ENCODE measurements around the gene FBXO40.
A peak's percentile ranks its signal among the peaks of the same experiment; 100 is the strongest.

FBXO40 gene

DNA sequence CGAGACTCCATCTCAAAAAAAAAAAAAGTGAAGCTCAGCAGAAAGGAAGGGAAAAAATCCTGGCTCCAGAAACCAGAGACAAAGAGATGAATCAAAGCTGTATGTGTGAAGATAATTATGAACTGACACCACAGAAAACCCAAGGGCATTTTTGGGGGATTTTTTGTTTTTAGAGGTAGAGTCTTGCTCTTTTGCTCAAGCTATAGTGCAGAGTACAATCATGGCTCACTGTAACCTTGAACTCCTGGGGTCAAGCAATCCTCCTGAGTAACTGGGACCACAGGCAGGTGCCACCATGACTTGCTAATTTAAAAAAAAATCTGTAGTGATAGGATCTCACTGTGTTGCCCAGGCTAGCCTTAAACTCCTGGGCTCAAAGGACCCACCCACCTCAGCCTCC is 44.7 kb downstream of the FBXO40 start:
- Mint-ChIP-seq H3K4me1 (no peaks in the 10 kb centered on the region), H3K36me3 (peaks cover 57% of the 10 kb centered on the region), H3K27ac (peak overlapping the region; percentile 28), H3K4me3 (no peak overlapping the region), H3K9me3 (no peaks in the 10 kb centered on the region), H3K27me3 (no peaks in the 10 kb centered on the region)
- DNase-seq (ENCODE audit: low spot score in 2 of 2) (no peak), ATAC-seq (ENCODE audit: low read depth) (no peak)

DNA sequence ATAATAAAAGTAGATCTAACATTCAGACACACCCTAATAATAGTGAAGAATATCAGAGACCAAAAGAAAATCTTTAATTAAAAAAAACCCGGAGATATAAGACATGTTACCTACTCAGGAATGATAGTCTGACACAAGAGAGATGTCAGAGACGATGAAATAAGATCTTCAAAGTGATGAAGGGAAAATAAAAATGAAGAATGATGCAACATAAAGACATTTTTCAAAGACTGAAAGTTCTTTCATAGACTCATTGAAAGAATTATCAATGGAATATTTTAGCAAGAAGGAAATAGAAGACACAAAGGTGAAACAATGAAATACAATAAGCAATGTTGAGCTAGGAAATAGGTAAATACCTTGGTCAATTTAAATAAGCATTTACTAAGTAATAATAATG is 47.9 kb downstream of the FBXO40 start:
- no peaks in the 10 kb centered on the region for H3K9me3 Mint-ChIP-seq
- H3K4me3 Mint-ChIP-seq = no peak overlapping the region
- no peak for ATAC-seq (ENCODE audit: low read depth)
- DNase-seq (ENCODE audit: low spot score in 2 of 2) = no peak
- H3K36me3 Mint-ChIP-seq = peaks cover 51% of the 10 kb centered on the region
- no peaks in the 10 kb centered on the region for H3K27me3 Mint-ChIP-seq
- H3K4me1 Mint-ChIP-seq = no peaks in the 10 kb centered on the region
- H3K27ac Mint-ChIP-seq = no peak overlapping the region

DNA sequence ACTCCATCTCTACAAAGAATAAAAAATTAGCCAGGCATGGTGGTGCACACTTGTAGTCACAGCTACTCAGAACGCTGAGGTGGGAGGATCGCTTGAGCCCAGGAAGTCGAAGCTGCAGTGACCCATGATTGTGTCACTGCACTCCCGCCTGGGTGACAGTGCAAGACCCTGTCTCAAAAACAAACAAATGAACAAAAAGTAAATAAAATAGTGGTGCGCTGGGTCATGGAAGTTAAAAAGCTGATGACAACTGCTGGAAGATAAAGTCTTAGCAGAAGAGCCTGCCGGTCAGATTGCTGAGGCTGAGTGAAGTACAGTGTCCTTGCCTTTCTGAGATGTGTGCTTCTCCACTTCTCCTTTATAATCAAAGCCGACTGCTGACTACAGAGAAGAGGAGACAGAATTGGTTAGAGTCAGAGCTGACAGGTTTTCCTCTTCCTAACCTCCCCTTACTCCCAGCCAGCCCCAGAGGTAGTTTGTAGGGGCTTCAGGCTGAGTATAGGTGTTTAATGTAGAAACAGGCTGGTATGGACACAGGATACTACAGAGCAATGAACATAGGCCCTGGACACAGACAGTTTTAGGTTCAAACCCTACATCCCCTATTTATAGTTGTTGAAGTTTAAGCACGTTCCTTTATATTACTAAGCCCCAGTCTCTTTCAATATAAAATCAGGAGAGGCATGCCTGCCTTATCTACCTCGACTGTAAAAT is 49.6 kb downstream of the FBXO40 start:
- no peaks in the 10 kb centered on the region for H3K4me1 Mint-ChIP-seq
- DNase-seq (ENCODE audit: low spot score in 2 of 2) (no peak), ATAC-seq (ENCODE audit: low read depth) (no peak)
- no peaks in the 10 kb centered on the region for H3K9me3 Mint-ChIP-seq
- peak overlapping the region; percentile 20 for H3K27ac Mint-ChIP-seq
- H3K27me3 Mint-ChIP-seq = no peaks in the 10 kb centered on the region
- H3K36me3 Mint-ChIP-seq = peaks cover 41% of the 10 kb centered on the region
- no peak overlapping the region for H3K4me3 Mint-ChIP-seq

DNA sequence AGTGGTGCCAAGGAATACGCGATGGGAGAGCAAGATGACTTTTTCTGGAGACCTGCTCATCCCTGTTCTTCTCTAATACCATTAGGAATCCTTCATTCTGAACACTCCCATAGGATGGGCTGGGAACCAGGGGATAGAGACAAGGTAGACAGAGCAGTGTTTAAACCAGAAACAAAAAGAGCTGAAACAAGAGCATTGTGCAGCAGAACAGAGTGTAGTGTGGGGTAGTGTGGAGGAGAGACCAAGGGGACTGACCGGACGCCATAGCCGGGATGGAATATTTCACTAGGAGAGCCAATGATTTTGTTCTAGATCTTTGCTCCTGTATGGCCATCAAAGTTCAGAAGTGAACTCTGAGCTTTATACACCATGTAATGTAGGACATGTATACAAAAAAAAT is 51.9 kb downstream of the FBXO40 start:
- DNase-seq (ENCODE audit: low spot score in 2 of 2) (no peak), ATAC-seq (ENCODE audit: low read depth) (no peak)
- Mint-ChIP-seq H3K27ac (no peak overlapping the region), H3K27me3 (no peaks in the 10 kb centered on the region), H3K36me3 (peaks cover 32% of the 10 kb centered on the region), H3K4me3 (no peak overlapping the region), H3K4me1 (peaks cover 3% of the 10 kb centered on the region), H3K9me3 (no peaks in the 10 kb centered on the region)

DNA sequence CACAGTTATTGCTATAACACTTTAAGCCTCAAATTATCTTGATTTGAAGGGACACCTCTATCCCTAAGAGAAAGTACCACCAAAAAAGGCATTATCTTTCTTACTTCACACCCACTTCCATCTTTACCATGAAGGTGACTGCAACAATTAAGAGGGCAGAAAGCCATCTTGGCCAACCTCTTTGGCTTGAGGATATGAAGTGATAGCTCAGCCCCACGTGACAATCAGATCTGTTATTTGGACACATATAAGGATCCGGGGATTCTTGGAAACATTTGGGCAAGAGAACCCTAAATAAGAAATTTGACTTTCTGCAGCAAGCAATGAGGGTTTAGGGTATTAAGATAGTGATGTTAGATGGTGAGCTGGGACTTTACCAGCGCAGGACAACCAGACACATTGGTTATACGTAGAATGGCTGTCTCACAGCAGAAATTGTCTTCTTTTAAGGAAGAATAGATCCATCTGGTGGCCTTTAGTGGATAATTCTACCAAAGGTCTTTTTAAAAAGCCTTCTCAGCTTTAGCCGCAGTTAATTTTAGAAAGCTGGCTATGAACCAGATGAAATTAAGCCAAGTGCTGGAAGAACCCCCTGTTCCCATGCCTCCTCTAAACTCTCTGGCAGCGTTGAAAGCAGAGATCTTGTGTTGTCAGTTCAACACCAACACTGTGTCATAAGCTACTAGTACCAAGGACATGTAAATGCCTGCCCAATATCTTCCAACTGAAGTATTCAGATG is 55.2 kb downstream of the FBXO40 start:
- H3K4me1 Mint-ChIP-seq = peaks cover 7% of the 10 kb centered on the region
- H3K9me3 Mint-ChIP-seq = no peaks in the 10 kb centered on the region
- no peaks in the 10 kb centered on the region for H3K27me3 Mint-ChIP-seq
- ATAC-seq (ENCODE audit: low read depth) = no peak
- peaks cover 26% of the 10 kb centered on the region for H3K36me3 Mint-ChIP-seq
- H3K27ac Mint-ChIP-seq = peak overlapping the region; percentile 31
- no peak for DNase-seq (ENCODE audit: low spot score in 2 of 2)
- H3K4me3 Mint-ChIP-seq = no peak overlapping the region

DNA sequence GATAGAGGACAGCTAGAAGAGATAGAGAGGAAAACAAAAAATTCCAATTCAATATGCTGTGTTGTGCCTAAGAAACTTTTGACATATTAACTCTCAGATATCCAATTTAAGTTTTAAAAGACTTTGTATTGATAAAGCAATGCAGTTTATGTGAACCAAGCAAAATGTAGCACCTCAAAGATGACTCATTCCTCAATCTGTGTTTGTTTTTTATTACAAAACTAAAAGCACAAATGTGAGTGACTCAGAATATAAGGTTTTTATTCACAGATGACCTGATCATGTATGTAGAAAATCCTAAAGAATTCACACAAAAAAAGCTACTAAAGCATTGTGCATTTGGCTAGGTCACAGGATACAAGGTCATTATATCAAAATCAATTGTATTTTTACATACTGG is 56.5 kb downstream of the FBXO40 start:
- no peaks in the 10 kb centered on the region for H3K9me3 Mint-ChIP-seq
- ATAC-seq (ENCODE audit: low read depth) (no peak), DNase-seq (ENCODE audit: low spot score in 2 of 2) (no peak)
- peaks cover 11% of the 10 kb centered on the region for H3K4me1 Mint-ChIP-seq
- no peak overlapping the region for H3K4me3 Mint-ChIP-seq
- no peak overlapping the region for H3K27ac Mint-ChIP-seq
- no peaks in the 10 kb centered on the region for H3K27me3 Mint-ChIP-seq
- H3K36me3 Mint-ChIP-seq = peaks cover 18% of the 10 kb centered on the region

DNA sequence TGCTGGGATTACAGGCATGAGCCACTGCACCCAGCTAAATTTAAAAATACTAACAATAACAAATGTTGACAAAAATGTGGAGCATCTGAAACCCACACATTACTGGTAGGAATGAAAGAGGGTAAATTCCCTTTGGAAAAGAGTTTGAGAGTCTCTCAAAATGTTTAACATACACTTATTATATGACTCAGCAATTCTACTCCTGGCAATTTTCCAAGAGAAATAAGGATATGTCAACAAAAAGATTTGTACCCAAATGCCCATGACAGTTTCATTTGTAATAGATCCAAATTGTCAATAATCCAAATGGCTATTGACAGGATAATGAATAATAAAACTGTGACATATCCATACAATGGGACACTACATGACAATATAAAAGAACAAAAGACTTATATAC is 58.5 kb downstream of the FBXO40 start:
- DNase-seq (ENCODE audit: low spot score in 2 of 2) (no peak), ATAC-seq (ENCODE audit: low read depth) (no peak)
- Mint-ChIP-seq H3K27ac (no peak overlapping the region), H3K4me3 (no peak overlapping the region), H3K27me3 (no peaks in the 10 kb centered on the region), H3K36me3 (peaks cover 20% of the 10 kb centered on the region), H3K4me1 (peaks cover 21% of the 10 kb centered on the region), H3K9me3 (no peaks in the 10 kb centered on the region)

DNA sequence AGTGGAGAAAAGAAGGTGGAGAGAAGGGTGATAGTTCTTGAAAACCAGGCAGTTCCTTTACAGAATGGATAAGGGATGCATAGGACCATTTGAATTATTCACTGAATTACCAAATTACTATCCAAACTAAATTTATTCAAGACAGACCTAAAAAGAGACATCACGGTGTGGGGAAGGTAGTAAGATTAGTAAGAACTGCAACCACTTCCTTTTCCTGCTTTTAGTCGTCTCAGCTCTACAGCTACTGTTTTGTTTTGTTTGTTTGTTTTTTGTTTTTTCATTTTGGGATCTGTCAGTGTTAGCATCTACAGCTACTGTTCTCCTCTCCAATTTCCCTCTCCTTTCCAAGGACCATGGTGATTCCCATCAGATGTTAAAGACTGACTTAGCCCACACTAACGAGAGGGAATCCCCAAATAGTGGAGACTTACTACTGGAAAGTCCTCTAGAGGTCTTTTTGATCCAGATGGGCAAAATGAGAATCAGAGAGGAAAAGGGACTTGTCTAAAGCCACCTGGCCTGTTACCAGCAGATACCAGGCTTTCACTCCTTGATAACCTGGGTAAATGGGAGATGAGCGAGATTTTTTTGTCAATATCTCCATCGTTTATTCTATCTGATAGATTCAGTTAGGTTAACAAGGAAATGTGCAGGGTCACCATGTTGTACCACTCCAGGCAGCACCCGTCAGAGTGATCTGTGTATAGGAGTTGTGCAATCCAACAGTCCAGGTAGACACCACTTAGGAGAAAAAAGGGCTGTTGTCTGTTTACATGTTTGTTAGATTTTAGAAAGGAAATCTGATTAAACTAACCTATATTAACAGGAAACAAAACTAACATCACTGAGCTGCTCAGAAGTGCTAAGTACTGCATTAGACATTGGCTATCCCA is 61.6 kb downstream of the FBXO40 start:
- Mint-ChIP-seq H3K4me1 (peaks cover 45% of the 10 kb centered on the region), H3K4me3 (peak overlapping the region; percentile 6), H3K27me3 (no peaks in the 10 kb centered on the region), H3K27ac (peak overlapping the region; percentile 80), H3K36me3 (peaks cover 35% of the 10 kb centered on the region), H3K9me3 (no peaks in the 10 kb centered on the region)
- ATAC-seq (ENCODE audit: low read depth) = peak; percentile 37
- no peak for DNase-seq (ENCODE audit: low spot score in 2 of 2)

DNA sequence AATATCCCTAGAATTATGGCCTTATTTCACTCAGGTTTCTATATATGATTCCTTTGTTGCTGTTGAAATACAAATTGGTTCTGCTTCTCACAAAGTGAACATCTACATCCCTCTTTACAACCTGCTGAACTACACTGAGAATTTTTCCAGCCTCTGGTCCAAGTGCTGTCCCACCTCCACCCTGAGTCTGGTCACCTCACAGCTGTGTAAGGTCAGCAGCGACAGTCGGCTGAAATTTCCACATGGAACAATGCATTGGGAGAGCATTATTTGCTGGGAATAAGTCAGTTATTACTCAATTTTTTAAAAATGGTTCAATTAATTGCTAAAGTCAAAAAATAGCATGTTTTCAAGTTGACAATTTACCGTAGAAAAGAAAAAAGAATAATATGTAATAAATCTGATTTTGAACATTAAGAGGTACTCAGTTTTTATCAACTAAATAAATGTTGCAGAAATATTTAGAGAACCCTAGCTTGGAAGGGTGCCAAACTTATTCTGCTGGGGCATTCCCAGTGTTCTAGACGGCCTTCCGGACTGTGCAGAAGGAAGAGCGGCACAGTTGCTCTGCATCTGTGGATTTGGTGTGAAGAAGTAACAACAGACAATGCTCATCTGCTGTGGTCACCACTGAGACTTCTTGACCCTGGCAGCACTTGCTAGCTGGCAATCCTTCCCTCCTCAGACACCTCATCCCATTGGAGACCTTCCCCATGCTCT is 65.7 kb downstream of the FBXO40 start:
- peaks cover 36% of the 10 kb centered on the region for H3K36me3 Mint-ChIP-seq
- H3K4me3 Mint-ChIP-seq = peak overlapping the region; percentile 99
- ATAC-seq (ENCODE audit: low read depth) (no peak), DNase-seq (ENCODE audit: low spot score in 2 of 2) (no peak)
- H3K9me3 Mint-ChIP-seq = no peaks in the 10 kb centered on the region
- no peaks in the 10 kb centered on the region for H3K27me3 Mint-ChIP-seq
- H3K27ac Mint-ChIP-seq = peak overlapping the region; percentile 99
- H3K4me1 Mint-ChIP-seq = peaks cover 48% of the 10 kb centered on the region

DNA sequence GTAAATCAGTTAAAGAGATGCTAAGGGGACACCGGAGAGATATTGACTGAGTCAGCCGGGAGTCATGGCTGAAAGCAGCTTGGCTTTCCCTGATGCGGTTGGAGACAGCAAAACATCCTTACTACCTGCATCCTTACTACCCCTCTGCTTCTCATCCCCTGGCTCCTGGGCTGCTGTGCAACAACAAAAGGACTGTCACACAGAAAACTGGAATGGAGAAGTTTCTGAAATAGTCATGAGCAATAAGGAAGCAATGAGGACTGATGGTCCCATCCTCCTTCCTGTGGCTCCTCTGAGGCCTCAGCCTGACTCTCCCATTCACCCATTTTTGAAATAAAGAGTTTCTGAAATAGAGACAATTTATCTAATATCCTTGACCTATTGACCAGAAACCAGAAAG is 66.4 kb downstream of the FBXO40 start:
- H3K4me3 Mint-ChIP-seq = peak overlapping the region; percentile 99
- peak overlapping the region; percentile 99 for H3K27ac Mint-ChIP-seq
- no peak for ATAC-seq (ENCODE audit: low read depth)
- no peaks in the 10 kb centered on the region for H3K9me3 Mint-ChIP-seq
- H3K27me3 Mint-ChIP-seq = no peaks in the 10 kb centered on the region
- no peak for DNase-seq (ENCODE audit: low spot score in 2 of 2)
- peaks cover 37% of the 10 kb centered on the region for H3K36me3 Mint-ChIP-seq
- peaks cover 44% of the 10 kb centered on the region for H3K4me1 Mint-ChIP-seq

DNA sequence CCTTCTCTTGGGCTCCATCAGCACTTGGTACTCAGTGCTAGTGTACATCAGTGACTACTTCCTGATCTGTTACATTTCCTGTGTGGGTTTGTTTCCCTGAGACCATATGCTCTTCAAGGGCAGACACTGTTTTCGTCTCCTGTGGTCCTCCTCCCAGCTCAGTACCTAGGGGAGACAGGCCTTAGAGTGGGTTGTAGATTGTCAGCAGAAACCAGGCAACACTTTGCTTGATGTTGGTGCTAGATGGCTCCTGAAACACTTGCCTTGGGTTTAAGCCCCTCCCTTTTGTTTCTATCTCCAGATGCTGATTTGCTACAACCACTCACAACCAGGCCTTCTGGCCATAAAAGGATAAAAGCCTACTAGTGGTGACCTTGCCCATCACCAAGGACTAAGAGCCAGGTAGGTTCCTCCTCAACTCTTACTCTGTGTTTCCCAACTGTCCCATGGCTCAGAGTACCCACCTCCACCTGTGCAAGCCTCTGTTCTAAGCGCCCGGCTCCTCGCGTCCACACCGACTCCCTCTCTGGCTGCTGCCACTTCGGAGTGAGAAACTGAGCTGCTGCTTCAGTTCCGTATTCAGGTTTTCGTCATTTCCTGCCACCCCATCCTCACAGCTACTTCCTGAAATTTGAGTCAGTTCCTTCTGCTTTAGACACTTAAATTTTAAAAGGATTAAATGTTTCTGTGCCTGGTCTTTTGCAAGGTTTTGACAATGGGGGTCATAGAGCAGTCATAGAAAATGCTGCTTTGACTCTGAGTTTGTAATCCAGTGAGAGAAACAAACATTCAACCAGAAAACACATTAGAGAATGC is 67.4 kb downstream of the FBXO40 start, which contains the start of gene HCLS1:
TSS of gene HCLS1 (minus strand) at position 548 of the 816 bp plus-strand sequence. CDS start 2,556 bp downstream, outside the sequence.
- Mint-ChIP-seq H3K36me3 (peaks cover 41% of the 10 kb centered on the region), H3K27ac (peak within 1 kb of the TSS; percentile 99), H3K27me3 (no peaks in the 10 kb centered on the region)

DNA sequence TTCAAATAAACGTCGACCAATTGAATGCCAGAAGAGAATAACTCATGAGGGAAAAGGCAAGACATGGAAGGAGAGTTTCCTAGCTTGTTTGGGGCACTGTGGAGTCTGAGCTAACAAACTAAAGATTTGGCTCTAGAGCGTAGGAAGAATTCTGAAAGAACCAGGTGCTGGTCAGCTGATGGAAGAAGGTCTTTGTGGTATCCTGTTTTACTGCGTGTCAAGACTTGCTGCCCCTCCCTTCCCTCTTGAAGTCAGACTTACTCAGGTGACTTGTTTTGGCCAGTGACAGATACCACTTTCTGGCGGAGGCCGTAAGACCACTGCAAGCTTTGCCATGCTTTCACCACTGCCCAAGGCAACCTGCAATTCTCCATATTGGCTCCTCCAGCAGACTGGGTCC is 68.2 kb downstream of the FBXO40 start:
- Mint-ChIP-seq H3K27me3 (no peaks in the 10 kb centered on the region), H3K4me1 (peaks cover 35% of the 10 kb centered on the region), H3K9me3 (no peaks in the 10 kb centered on the region), H3K4me3 (no peak overlapping the region), H3K27ac (peak overlapping the region; percentile 99), H3K36me3 (peaks cover 45% of the 10 kb centered on the region)
- ATAC-seq (ENCODE audit: low read depth) (peak; percentile 5), DNase-seq (ENCODE audit: low spot score in 2 of 2) (no peak)

More for the DNA sequence above, 67.4 kb downstream of the FBXO40 start, which contains the start of gene HCLS1:
- ATAC-seq (ENCODE audit: low read depth) (peak; percentile 85), DNase-seq (ENCODE audit: low spot score in 2 of 2) (peak; percentile 74 to 79)
- Mint-ChIP-seq H3K4me3 (peak within 1 kb of the TSS; percentile 99), H3K4me1 (peaks cover 40% of the 10 kb centered on the region), H3K9me3 (no peaks in the 10 kb centered on the region)

DNA sequence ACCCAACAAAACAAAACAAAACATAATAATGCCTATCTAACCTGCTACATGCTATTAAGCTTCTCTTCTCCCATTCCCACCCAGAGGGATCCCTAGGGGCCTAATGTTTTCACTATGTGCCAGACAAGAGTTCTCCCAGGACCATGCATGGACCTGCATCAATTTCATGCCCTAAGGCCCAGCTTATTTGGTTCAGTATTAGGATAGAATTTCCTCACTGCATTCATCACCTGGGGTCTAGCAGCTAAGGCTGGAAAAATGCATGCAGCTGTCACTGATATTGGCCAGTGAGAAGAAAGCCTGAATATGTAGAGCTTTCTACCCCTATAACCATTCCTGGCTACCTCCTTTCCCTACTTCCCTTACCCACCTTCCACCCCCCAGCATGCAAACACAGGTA is 69.6 kb downstream of the FBXO40 start:
- H3K4me1 Mint-ChIP-seq = peaks cover 24% of the 10 kb centered on the region
- DNase-seq (ENCODE audit: low spot score in 2 of 2) (no peak), ATAC-seq (ENCODE audit: low read depth) (no peak)
- peak overlapping the region; percentile 50 for H3K27ac Mint-ChIP-seq
- H3K9me3 Mint-ChIP-seq = no peaks in the 10 kb centered on the region
- H3K36me3 Mint-ChIP-seq = peaks cover 43% of the 10 kb centered on the region
- H3K27me3 Mint-ChIP-seq = no peaks in the 10 kb centered on the region
- no peak overlapping the region for H3K4me3 Mint-ChIP-seq

Data from memory B cell (primary cell).